HG03135 (cell line): ENCODE results near the gene COL4A1.

Experiments used
- ATAC-seq: cut with Tn5 transposase; IDR thresholded peaks from one replicate; pipeline ENCODE4 v1.9.1; 2021; ENCODE audit warnings: mild to moderate bottlenecking, moderate library complexity; ENCODE audit not compliant: unreplicated experiment

Gene COL4A1

GRCh38 chr13:110280231-110280813 is 26.6 kb downstream of the COL4A1 start:
- no peak for ATAC-seq

- ATAC-seq: no peak
Observed at GRCh38 chr13:110279684-110280083, 27.3 kb downstream of the COL4A1 start.

GRCh38 chr13:110278859-110279258 is 28.1 kb downstream of the COL4A1 start:
- ATAC-seq: no peak

GRCh38 chr13:110277357-110277975 is 29.5 kb downstream of the COL4A1 start:
- ATAC-seq: no peak

- ATAC-seq: no peak
Observed at GRCh38 chr13:110276553-110276950, 30.4 kb downstream of the COL4A1 start.

GRCh38 chr13:110275931-110276552 is 30.9 kb downstream of the COL4A1 start:
- ATAC-seq: no peak

- ATAC-seq: no peak
Observed at GRCh38 chr13:110274687-110275086, 32.3 kb downstream of the COL4A1 start.

- ATAC-seq: no peak
Observed at GRCh38 chr13:110273254-110273653, 33.7 kb downstream of the COL4A1 start.

- ATAC-seq: no peak
Observed at GRCh38 chr13:110272651-110273050, 34.3 kb downstream of the COL4A1 start.

GRCh38 chr13:110272227-110272626 is 34.7 kb downstream of the COL4A1 start:
- ATAC-seq: no peak

GRCh38 chr13:110271313-110271712 is 35.6 kb downstream of the COL4A1 start:
- no peak for ATAC-seq

GRCh38 chr13:110270507-110270906 is 36.5 kb downstream of the COL4A1 start:
- no peak for ATAC-seq

GRCh38 chr13:110269509-110270185 is 37.3 kb downstream of the COL4A1 start:
- no peak for ATAC-seq

GRCh38 chr13:110268576-110269185 is 38.3 kb downstream of the COL4A1 start:
- no peak for ATAC-seq

GRCh38 chr13:110268061-110268460 is 38.9 kb downstream of the COL4A1 start:
- no peak for ATAC-seq

GRCh38 chr13:110266983-110267382 is 40.0 kb downstream of the COL4A1 start:
- no peak for ATAC-seq

- ATAC-seq: no peak
Observed at GRCh38 chr13:110266431-110266809, 40.5 kb downstream of the COL4A1 start.

- ATAC-seq: no peak
Observed at GRCh38 chr13:110265682-110266430, 41.1 kb downstream of the COL4A1 start.

- no peak for ATAC-seq
Observed at GRCh38 chr13:110265341-110265681, 41.6 kb downstream of the COL4A1 start.

- ATAC-seq: no peak
Observed at GRCh38 chr13:110264685-110265275, 42.2 kb downstream of the COL4A1 start.

- ATAC-seq: no peak
Observed at GRCh38 chr13:110263888-110264287, 43.1 kb downstream of the COL4A1 start.
